HepG2 (cell line): ENCODE data around the gene MATK. TPM values are rescaled to one million over a fixed set of nuclear protein-coding genes. Genes with fewer than 3 reads are reported as not detected.

ENCODE experiments used
- ATAC-seq: fragments of 200-7000 bp; cut with Tn5 transposase; 3 replicates; pipeline ENCODE4 v1.9.1; 2020; ENCODE audit warnings: mild to moderate bottlenecking, moderate library complexity
- BruUV-seq: library from RNA; stranded (reverse); fragments of 400-500 nt; replicated peaks from 2 replicates; lab custom pipeline; 2021; lab: Mats Ljungman, UMichigan
- CTCF ChIA-PET: fragments of 300-600 bp; formaldehyde crosslinking; extraction: SDS; loops from one replicate; lab custom pipeline; 2021; ENCODE audit warnings: low total read pairs, inconsistent platforms, low intra/inter-chr PET ratio; lab: Yijun Ruan, JAX
- POLR2A ChIA-PET: fragments of 350-600 bp; sonication (Branson Sonifier 250); formaldehyde crosslinking; loops from one replicate; lab custom pipeline; 2020; ENCODE audit warnings: antibody characterized with exemption, inconsistent platforms; lab: Yijun Ruan, JAX
- DNase-seq: peaks from one replicate; pipeline ENCODE4 v3.0.0-alpha.2; 2015; ENCODE audit warnings: low spot score
- FAIRE-seq: peaks from 3 replicates; lab custom pipeline; 2011; peaks lifted over from hg19 to GRCh38; lab: Jason Lieb, UNC
- H2AFZ ChIP-seq: one replicate; pipeline ENCODE4 v1.6.1; 2011; ENCODE audit warnings: low read length, inconsistent platforms
- H3K27ac ChIP-seq: fragments of 300-600 bp; 3 replicates; pipeline ENCODE4 v1.8.0; 2011; ENCODE audit warnings: mixed run types, mild to moderate bottlenecking, mixed read lengths, low read length, inconsistent platforms; ENCODE audit not compliant: insufficient read depth; ENCODE audit errors: extremely low read length
- H3K27me3 ChIP-seq, 2 experiments: fragments of 200-600 bp in 1 of 2; 2 replicates in 1 of 2; 3 replicates in 1 of 2; pipeline versions ENCODE4 v1.6.0 to v1.8.0; 2011; ENCODE audit warnings: low read length in 2 of 2, mild to moderate bottlenecking in 2 of 2, moderate library complexity in 2 of 2, inconsistent platforms in 1 of 2; ENCODE audit not compliant: insufficient read depth in 2 of 2, control insufficient read depth in 1 of 2
- H3K36me3 ChIP-seq, 2 experiments: fragments of 200-600 bp in 1 of 2; replicated peaks in 1 of 2; 2 replicates in 1 of 2; 3 replicates in 1 of 2; pipeline versions ENCODE4 v1.5.1 to v1.8.0; 2011; ENCODE audit warnings: low read length in 2 of 2, inconsistent platforms in 1 of 2; ENCODE audit not compliant: insufficient read depth in 2 of 2, control insufficient read depth in 1 of 2
- H3K4me1 ChIP-seq: 2 replicates; pipeline ENCODE4 v1.5.1; 2012; ENCODE audit warnings: low read length, inconsistent platforms; ENCODE audit not compliant: insufficient read depth
- H3K4me2 ChIP-seq: 2 replicates; pipeline ENCODE4 v1.6.0; 2011; ENCODE audit warnings: low read depth, low read length, inconsistent platforms
- H3K4me3 ChIP-seq, 3 experiments: fragments of 200-600 bp in 1 of 3; sonication (generic), shearing (Covaris generic) in 1 of 3; replicated peaks in 1 of 3; 2 replicates each; pipeline ENCODE4 v1.5.1; 2011 to 2016; ENCODE audit warnings: low read length in 3 of 3, inconsistent platforms in 2 of 3, low read depth in 2 of 3, mild to moderate bottlenecking in 2 of 3, control low read depth in 1 of 3, mixed read lengths in 1 of 3; ENCODE audit not compliant: insufficient read depth in 1 of 3
- H3K79me2 ChIP-seq: one replicate; pipeline ENCODE4 v1.6.1; 2011; ENCODE audit warnings: low read length, inconsistent platforms; ENCODE audit not compliant: insufficient read depth
- H3K9ac ChIP-seq: 2 replicates; pipeline ENCODE4 v1.6.0; 2011; ENCODE audit warnings: mild to moderate bottlenecking, low read depth, low read length, inconsistent platforms; ENCODE audit not compliant: insufficient read depth
- H3K9me3 ChIP-seq: 2 replicates; pipeline ENCODE4 v1.5.1; 2012; ENCODE audit warnings: mild to moderate bottlenecking, low read length
- H4K20me1 ChIP-seq: 2 replicates; pipeline ENCODE4 v1.6.0; 2011; ENCODE audit warnings: inconsistent platforms, mild to moderate bottlenecking, low read length, moderate library complexity; ENCODE audit not compliant: insufficient read depth
- AGO1 ChIP-seq: fragments of 200-400 bp; formaldehyde crosslinking; IDR thresholded peaks from 2 replicates; pipeline ENCODE4 v1.6.1; 2017; ENCODE audit warnings: mild to moderate bottlenecking, low read depth, low read length, moderate library complexity; ENCODE audit not compliant: poor library complexity, severe bottlenecking
- BHLHE40 ChIP-seq: IDR thresholded peaks from 2 replicates; pipeline ENCODE4 v1.6.1; 2011; ENCODE audit warnings: low read length, improper control_type of control experiment
- CSRNP1 ChIP-seq: sonication (generic); formaldehyde crosslinking; IDR thresholded peaks from 2 replicates; pipeline ENCODE4 v1.8.1; 2023; ENCODE audit warnings: mild to moderate bottlenecking, missing genetic modification reagents
- GTF3A ChIP-seq: sonication (generic); formaldehyde crosslinking; conservative IDR thresholded peaks from 2 replicates; pipeline ENCODE4 v1.4.0; 2020; ENCODE audit warnings: mild to moderate bottlenecking, missing genetic modification reagents
- HNF4G ChIP-seq, 2 experiments: sonication (generic) in 1 of 2; formaldehyde crosslinking in 1 of 2; IDR thresholded peaks; 2 replicates each; pipeline versions ENCODE4 v1.4.0 to v1.6.1; 2011 to 2020; ENCODE audit warnings: borderline replicate concordance in 2 of 2, low read depth in 2 of 2, mild to moderate bottlenecking in 2 of 2, low read length in 1 of 2, missing genetic modification reagents in 1 of 2, moderate library complexity in 1 of 2
- KDM5A ChIP-seq: fragments of 200-600 bp; sonication (generic); IDR thresholded peaks from 2 replicates; pipeline ENCODE4 v1.7.0; 2018; ENCODE audit warnings: antibody characterized with exemption, mild to moderate bottlenecking, low read length, borderline replicate concordance
- KLF12 ChIP-seq: sonication (generic); formaldehyde crosslinking; IDR thresholded peaks from 2 replicates; pipeline ENCODE4 v1.4.0; 2020; ENCODE audit warnings: missing genetic modification reagents, borderline replicate concordance
- NCOA2 ChIP-seq: sonication (generic); formaldehyde crosslinking; IDR thresholded peaks from 2 replicates; pipeline ENCODE4 v1.8.0; 2022; ENCODE audit warnings: inconsistent platforms
- NFIC ChIP-seq: IDR thresholded peaks from 2 replicates; pipeline ENCODE4 v1.6.1; 2012; ENCODE audit warnings: mild to moderate bottlenecking, low read length, inconsistent platforms
- NFYB ChIP-seq: sonication (generic); formaldehyde crosslinking; IDR thresholded peaks from 2 replicates; pipeline ENCODE4 v1.4.0; 2020; ENCODE audit warnings: missing genetic modification reagents
- SPEN ChIP-seq: sonication (generic); formaldehyde crosslinking; IDR thresholded peaks from 2 replicates; pipeline ENCODE4 v1.5.1; 2020; ENCODE audit warnings: low read depth, mild to moderate bottlenecking, missing genetic modification reagents
- TEAD3 ChIP-seq: optimal IDR thresholded peaks from 2 replicates; pipeline ENCODE3; 2016; ENCODE audit warnings: borderline replicate concordance
- ZFP36 ChIP-seq: fragments of 150-350 bp; IDR thresholded peaks from 2 replicates; pipeline ENCODE4 v1.6.1; 2018; ENCODE audit warnings: borderline replicate concordance, low read length, low read depth; ENCODE audit not compliant: partially characterized antibody
- ZNF296 ChIP-seq: sonication (generic); formaldehyde crosslinking; conservative IDR thresholded peaks from 2 replicates; pipeline ENCODE4 v1.5.0; 2020; ENCODE audit warnings: mild to moderate bottlenecking, missing genetic modification reagents
- ZNF451 ChIP-seq: sonication (generic); formaldehyde crosslinking; IDR thresholded peaks from 2 replicates; pipeline ENCODE4 v1.5.0; 2020; ENCODE audit warnings: mild to moderate bottlenecking, missing genetic modification reagents
- ZNF563 ChIP-seq: sonication (generic); formaldehyde crosslinking; IDR thresholded peaks from 2 replicates; pipeline ENCODE4 v1.8.0; 2022; ENCODE audit warnings: mild to moderate bottlenecking, moderate library complexity, missing genetic modification reagents
- ZNF749 ChIP-seq: sonication (generic); formaldehyde crosslinking; IDR thresholded peaks from 2 replicates; pipeline ENCODE4 v1.8.0; 2022; ENCODE audit warnings: mild to moderate bottlenecking, missing genetic modification reagents, moderate library complexity, borderline replicate concordance
- WGBS: methylation state at CpG from one replicate; pipeline ENCODE4 v1.1.6; 2017; ENCODE audit warnings: low lambda C conversion rate; 5-methylcytosine and 5-hydroxymethylcytosine counted together
- in situ Hi-C: cut with HindIII; loops from 2 replicates; pipeline ENCODE4 v1.10.0; 2017; ENCODE audit warnings: low pct_unique_long_range_greater_than_20kb; ENCODE audit not compliant: extremely low pct_ligation_motif_present
- intact Hi-C: fragments of 100-400 bp; cut with micrococcal nuclease; formaldehyde crosslinking; loops from one replicate; pipeline ENCODE4 v1.10.0; 2022; ENCODE audit not compliant: unreplicated experiment
- polyA plus RNA-seq, 8 experiments: library from polyadenylated mRNA; depleted of rRNA in 3 of 8; stranded (reverse) in 7 of 8; unstranded in 1 of 8; fragments of >200 nt; fragmentation: Illumina TruSeq in 4 of 8; extraction: Trizol in 4 of 8; gene quantifications; 2 replicates each; pipeline versions ENCODE4 v1.2.1 to v1.2.3, GENCODE V29; 2011 to 2016; ENCODE audit warnings: low read depth in 4 of 8, missing spikeins in 1 of 8, mixed read lengths in 1 of 8; ENCODE audit not compliant: insufficient read depth in 1 of 8
- total RNA-seq, 5 experiments: library from RNA; depleted of rRNA; stranded (reverse); fragments of >200 nt; fragmentation: Illumina TruSeq; extraction: Trizol; gene quantifications; 2 replicates each; pipeline ENCODE4 v1.2.3, GENCODE V29; 2016; ENCODE audit warnings: low read depth in 1 of 5

The MATK gene
- total and polyA plus RNA-seq, 2 of the 13 experiments (the other 11 are each of a cell fraction or from before 2014, with no cell fraction given), result 0.09 TPM; not detected in 1

- peak overlapping the region; percentile 88 for H3K4me2 ChIP-seq
- in situ Hi-C loops, result no loop called here
- no TSS peak for BruUV-seq
These were observed 24.1 kb downstream of the MATK start for GRCh38 chr19:3762130-3762473.

GRCh38 chr19:3761382-3762129, 24.6 kb downstream of the MATK start, which contains the start of gene APBA3:
Gene APBA3, minus strand, starts transcription at chr19:3761692. Its CDS starts 1,428 bp downstream, at chr19:3760264.
- no peaks in the 10 kb centered on the region for H4K20me1 ChIP-seq
- peak within 1 kb of the TSS; percentile 93 for H3K9ac ChIP-seq
- H3K27me3 ChIP-seq, result no peaks in the 10 kb centered on the region; a peak in 1 of 5 replicates
- BruUV-seq, result no TSS peak
- DNase-seq (peak; percentile 86), ATAC-seq (peak; percentile 69), FAIRE-seq (peak; percentile 76)
- H3K9me3 ChIP-seq, result no peaks in the 10 kb centered on the region
- peak within 1 kb of the TSS; percentile 91 for H2AFZ ChIP-seq
- peaks cover 12% of the 10 kb centered on the region for H3K79me2 ChIP-seq
- POLR2A ChIA-PET, result interaction anchor here (0.6 to 2.0 kb wide), 11 partner anchors 11 to 485 kb away, joined by 3 to 15 read pairs (median 6); partner anchors contain the start of genes CACTIN, RAX2, TJP3 and YJU2
- peak within 1 kb of the TSS; percentile 88 for H3K4me2 ChIP-seq
- CTCF ChIA-PET, result no interaction called here
- H3K4me1 ChIP-seq, result peaks cover 17% of the 10 kb centered on the region
- H3K4me3 ChIP-seq, result peak within 1 kb of the TSS; percentile 84 to 99 (median 90)
- in situ Hi-C loops (no loop called here), intact Hi-C loops (loop anchor here (10.0 kb wide), 1 partner anchor 57 kb away; the partner anchor contains the start of genes PIP5K1C and TJP3)
- 2% methylated on average over 10 of the region's 45 CpGs for WGBS
- H3K36me3 ChIP-seq, result peaks cover 3 to 17% of the 10 kb centered on the region in 2 experiments; a peak in 3 of 5 replicates
- H3K27ac ChIP-seq, result peak within 1 kb of the TSS; percentile 95
- TF ChIP-seq AGO1 (peak; percentile 85), KLF12 (0 out of 2 replicates have a peak, but pooled peaks have one; percentile 55), SPEN (CRISPR knock-in tag) (peak; percentile 52; the same call in 1 of the 2 replicates), ZNF563 (CRISPR knock-in tag) (0 out of 2 replicates have a peak, but pooled peaks have one; percentile 60), TEAD3 (peak; percentile 51), ZNF296 (CRISPR knock-in tag) (no peak), CSRNP1 (CRISPR knock-in tag) (peak; percentile 45; the same call in 1 of the 2 replicates), NCOA2 (CRISPR knock-in tag) (peak; percentile 43), HNF4G (IDR thresholded peaks at IDR 0.05; ENCODE audit: borderline replicate concordance, low read depth, low read length) (no peak; the same call in 1 of the 2 replicates), HNF4G (CRISPR knock-in tag; IDR thresholded peaks at IDR 0.05; ENCODE audit: borderline replicate concordance, low read depth) (no peak), NFYB (peak; percentile 10; the same call in 1 of the 2 replicates), ZNF451 (CRISPR knock-in tag) (0 out of 2 replicates have a peak, but pooled peaks have one; percentile 50)

More at GRCh38 chr19:3762130-3762473, 24.1 kb downstream of the MATK start:
- Histone ChIP-seq H2AFZ (peak overlapping the region; percentile 91), H3K4me1 (peaks cover 17% of the 10 kb centered on the region), H3K79me2 (peaks cover 12% of the 10 kb centered on the region), H4K20me1 (no peaks in the 10 kb centered on the region), H3K9me3 (no peaks in the 10 kb centered on the region), H3K36me3 (peaks cover 7 to 23% of the 10 kb centered on the region in 2 experiments; a peak in 3 of 5 replicates), H3K9ac (peak overlapping the region; percentile 93), H3K4me3 (peak overlapping the region; percentile 84 to 99 (median 90); a peak in 5 of 6 replicates), H3K27me3 (no peaks in the 10 kb centered on the region; a peak in 1 of 5 replicates), H3K27ac (peak overlapping the region; percentile 95)
- no peak for ATAC-seq
- 68% methylated on average over 1 of the region's 1 CpG for WGBS
- intact Hi-C loops, result loop anchor here (10.0 kb wide), 1 partner anchor 57 kb away; the partner anchor contains the start of genes PIP5K1C and TJP3
- POLR2A ChIA-PET, result interaction anchor here (0.5 to 2.0 kb wide), 15 partner anchors 10 to 486 kb away, joined by 3 to 15 read pairs (median 6); partner anchors contain the start of genes CACTIN, EEF2, PIAS4 and RAX2
- FAIRE-seq, result no peak
- CTCF ChIA-PET, result no interaction called here
- TF ChIP-seq BHLHE40, result no peak
- 0 out of 2 replicates have a peak, but pooled peaks have one; percentile 41 for TF ChIP-seq ZNF749 (CRISPR knock-in tag)
- TF ChIP-seq ZFP36, result no peak
- TF ChIP-seq KDM5A, result 0 out of 2 replicates have a peak, but pooled peaks have one; percentile 14
- TF ChIP-seq GTF3A (CRISPR knock-in tag), result 0 out of 2 replicates have a peak, but pooled peaks have one; percentile 8
- 0 out of 2 replicates have a peak, but pooled peaks have one; percentile 15 for TF ChIP-seq NFIC
- DNase-seq, result no peak
